ENCODE data around the gene AGT. TPM values are rescaled to one million over a fixed set of nuclear protein-coding genes. Genes with fewer than 3 reads are reported as not detected.
"Not testable (repeated sequence)": the region's sequence is repeated elsewhere in the genome, so short reads cannot be mapped to it uniquely, and the experiment has no call there.

The AGT gene
- total and polyA plus RNA-seq, 3 experiments from 2014 or later, result not detected

GRCh38 chr1:230669543-230669942 is 44.4 kb downstream of the AGT start:
- ChIA-PET CTCF (no interaction called here), POLR2A (no interaction called here)
- Histone ChIP-seq H3K4me1 (ENCODE audit: insufficient read depth, low read length) (no peaks in the 10 kb centered on the region), H3K4me3 (ENCODE audit: low read length) (no peak overlapping the region), H3K27ac (ENCODE audit: low read depth, low read length) (no peak overlapping the region), H3K9me3 (ENCODE audit: low read length) (no peaks in the 10 kb centered on the region), H3K27me3 (ENCODE audit: insufficient read depth, low read length, poor library complexity, severe bottlenecking) (no peaks in the 10 kb centered on the region), H3K36me3 (ENCODE audit: insufficient read depth, low read length) (peaks cover 50% of the 10 kb centered on the region)
- Mint-ChIP-seq H3K27me3 (no peaks in the 10 kb centered on the region), H3K4me3 (no peak overlapping the region), H3K27ac (peak overlapping the region in 2 of 8 donors; percentile 12 to 46), H3K36me3 (peaks cover 20 to 95% (median 58%) of the 10 kb centered on the region in 3 donors), H3K9me3 (no peaks in the 10 kb centered on the region), H3K4me1 (no peaks in the 10 kb centered on the region)
- DNase-seq, result no peak

- ChIA-PET CTCF (no interaction called here), POLR2A (interaction anchor here (0.6 kb wide), 1 partner anchor 458 kb away, joined by 3 read pairs; no protein-coding TSS in a partner anchor)
- Mint-ChIP-seq H3K27me3 (no peaks in the 10 kb centered on the region), H3K9me3 (no peaks in the 10 kb centered on the region), H3K27ac (no peak overlapping the region), H3K4me3 (no peak overlapping the region), H3K36me3 (peaks cover 19 to 91% (median 55%) of the 10 kb centered on the region in 3 donors), H3K4me1 (no peaks in the 10 kb centered on the region)
- DNase-seq, result no peak
- Histone ChIP-seq H3K27me3 (ENCODE audit: insufficient read depth, low read length, poor library complexity, severe bottlenecking) (no peaks in the 10 kb centered on the region), H3K4me1 (ENCODE audit: insufficient read depth, low read length) (no peaks in the 10 kb centered on the region), H3K27ac (ENCODE audit: low read depth, low read length) (no peak overlapping the region), H3K4me3 (ENCODE audit: low read length) (no peak overlapping the region), H3K36me3 (ENCODE audit: insufficient read depth, low read length) (peaks cover 54% of the 10 kb centered on the region), H3K9me3 (ENCODE audit: low read length) (no peaks in the 10 kb centered on the region)
Measured at GRCh38 chr1:230668227-230668626, 45.7 kb downstream of the AGT start.

- Histone ChIP-seq H3K4me3 (ENCODE audit: low read length) (no peak overlapping the region), H3K36me3 (ENCODE audit: insufficient read depth, low read length) (peaks cover 29% of the 10 kb centered on the region), H3K27ac (ENCODE audit: low read depth, low read length) (no peak overlapping the region), H3K27me3 (ENCODE audit: insufficient read depth, low read length, poor library complexity, severe bottlenecking) (no peaks in the 10 kb centered on the region), H3K4me1 (ENCODE audit: insufficient read depth, low read length) (no peaks in the 10 kb centered on the region), H3K9me3 (ENCODE audit: low read length) (no peaks in the 10 kb centered on the region)
- CTCF ChIA-PET, result no interaction called here
- no peak overlapping the region for H3K4me3 Mint-ChIP-seq
- peaks cover 5 to 81% (median 34%) of the 10 kb centered on the region in 3 donors for H3K36me3 Mint-ChIP-seq
- no peaks in the 10 kb centered on the region for H3K9me3 Mint-ChIP-seq
- H3K4me1 Mint-ChIP-seq, result peaks cover 5 to 9% (median 8%) of the 10 kb centered on the region in 3 donors
- peak overlapping the region in 1 of 8 donors; percentile 22 for H3K27ac Mint-ChIP-seq
- no peak for DNase-seq
- no peaks in the 10 kb centered on the region for H3K27me3 Mint-ChIP-seq
- POLR2A ChIA-PET, result no interaction called here
Measured at GRCh38 chr1:230661976-230662375, 51.9 kb downstream of the AGT start.

GRCh38 chr1:230658691-230659090 is 55.2 kb downstream of the AGT start:
- Histone ChIP-seq H3K27ac (ENCODE audit: low read depth, low read length) (no peak overlapping the region), H3K4me3 (ENCODE audit: low read length) (no peak overlapping the region), H3K27me3 (ENCODE audit: insufficient read depth, low read length, poor library complexity, severe bottlenecking) (no peaks in the 10 kb centered on the region), H3K4me1 (ENCODE audit: insufficient read depth, low read length) (no peaks in the 10 kb centered on the region), H3K9me3 (ENCODE audit: low read length) (no peaks in the 10 kb centered on the region), H3K36me3 (ENCODE audit: insufficient read depth, low read length) (peaks cover 5% of the 10 kb centered on the region)
- H3K9me3 Mint-ChIP-seq, result no peaks in the 10 kb centered on the region
- DNase-seq, result no peak
- peak overlapping the region in 1 of 8 donors; percentile 25 for H3K27ac Mint-ChIP-seq
- peaks cover 36 to 42% (median 41%) of the 10 kb centered on the region in 3 donors for H3K4me1 Mint-ChIP-seq
- no peak overlapping the region for H3K4me3 Mint-ChIP-seq
- no peaks in the 10 kb centered on the region for H3K27me3 Mint-ChIP-seq
- POLR2A ChIA-PET, result no interaction called here
- CTCF ChIA-PET, result no interaction called here
- H3K36me3 Mint-ChIP-seq, result peaks cover 0 to 51% (median 11%) of the 10 kb centered on the region in 3 donors

- H3K4me3 ChIP-seq (ENCODE audit: low read length); POLR2A ChIA-PET; H3K9me3 Mint-ChIP-seq; H3K4me1 ChIP-seq (ENCODE audit: insufficient read depth, low read length); DNase-seq; H3K27me3 Mint-ChIP-seq; H3K4me3 Mint-ChIP-seq; H3K36me3 ChIP-seq (ENCODE audit: insufficient read depth, low read length); CTCF ChIA-PET; H3K27ac ChIP-seq (ENCODE audit: low read depth, low read length); H3K27me3 ChIP-seq (ENCODE audit: insufficient read depth, low read length, poor library complexity, severe bottlenecking); H3K9me3 ChIP-seq (ENCODE audit: low read length); H3K27ac Mint-ChIP-seq: not testable (repeated sequence)
- H3K36me3 Mint-ChIP-seq, result peaks cover 0 to 49% (median 9%) of the 10 kb centered on the region in 3 donors
- H3K4me1 Mint-ChIP-seq, result peaks cover 39 to 46% (median 45%) of the 10 kb centered on the region in 3 donors
Measured at GRCh38 chr1:230658103-230658502, 55.8 kb downstream of the AGT start.

GRCh38 chr1:230656719-230657118 is 57.2 kb downstream of the AGT start:
- H3K27me3 ChIP-seq (ENCODE audit: insufficient read depth, low read length, poor library complexity, severe bottlenecking); H3K4me3 Mint-ChIP-seq; H3K36me3 ChIP-seq (ENCODE audit: insufficient read depth, low read length); H3K9me3 Mint-ChIP-seq; DNase-seq; H3K27ac ChIP-seq (ENCODE audit: low read depth, low read length); H3K4me3 ChIP-seq (ENCODE audit: low read length); H3K27me3 Mint-ChIP-seq; H3K4me1 ChIP-seq (ENCODE audit: insufficient read depth, low read length); CTCF ChIA-PET; H3K9me3 ChIP-seq (ENCODE audit: low read length); POLR2A ChIA-PET: not testable (repeated sequence)
- peaks cover 51 to 60% (median 57%) of the 10 kb centered on the region in 3 donors for H3K4me1 Mint-ChIP-seq
- H3K27ac Mint-ChIP-seq, result peak overlapping the region in 2 of 8 donors; percentile 11 to 16
- peaks cover 5 to 42% (median 10%) of the 10 kb centered on the region in 3 donors for H3K36me3 Mint-ChIP-seq

Other genes starting within 250 kb of the AGT start
- 10 to 100 TPM; 45.0 to 47.5 TPM for gene COG2, start 71.6 kb downstream of the AGT start, total RNA-seq
- 35.0 TPM for gene COG2, start 71.6 kb downstream of the AGT start, polyA plus RNA-seq
- gene CAPN9, start 33.3 kb upstream of the AGT start, total RNA-seq, result not detected
- gene CAPN9, start 33.3 kb upstream of the AGT start, polyA plus RNA-seq, result not detected
- gene C1orf198, start 154.4 kb upstream of the AGT start, total RNA-seq, result 1 to 10 TPM; 5.7 to 7.2 TPM
- 5.9 TPM for gene C1orf198, start 154.4 kb upstream of the AGT start, polyA plus RNA-seq

Measured in CD8-positive, alpha-beta memory T cell (primary cell).